ENCODE measurements around the gene ADAMTS18.
A peak's percentile ranks its signal among the peaks of the same experiment; 100 is the strongest.

The ADAMTS18 gene

GRCh38 chr16:77396461-77396860 is 38.4 kb downstream of the ADAMTS18 start:
- no peak for DNase-seq (ENCODE audit: low read depth)

DNA sequence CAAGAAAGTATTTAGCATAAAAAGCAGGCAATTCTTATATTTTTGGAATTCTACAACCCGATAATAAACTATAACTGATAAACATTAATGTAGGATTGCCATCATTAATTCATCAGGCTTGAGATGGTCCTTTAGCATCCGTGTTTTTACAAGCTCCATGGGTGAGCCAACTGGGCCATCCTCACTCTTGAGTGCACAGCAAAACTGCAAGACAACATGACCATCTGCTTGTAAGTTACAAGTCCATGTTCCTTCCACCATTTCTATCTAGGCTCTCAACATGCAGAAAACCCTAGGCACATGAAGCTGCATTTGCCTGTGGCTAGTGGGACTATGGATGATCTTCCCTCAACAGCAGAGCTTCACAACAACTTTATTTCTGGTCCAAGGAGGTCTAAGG is 40.1 kb downstream of the ADAMTS18 start:
- DNase-seq (ENCODE audit: low read depth): no peak

- no peak for DNase-seq (ENCODE audit: low read depth)
Observed at GRCh38 chr16:77393955-77394354, 40.9 kb downstream of the ADAMTS18 start.

DNA sequence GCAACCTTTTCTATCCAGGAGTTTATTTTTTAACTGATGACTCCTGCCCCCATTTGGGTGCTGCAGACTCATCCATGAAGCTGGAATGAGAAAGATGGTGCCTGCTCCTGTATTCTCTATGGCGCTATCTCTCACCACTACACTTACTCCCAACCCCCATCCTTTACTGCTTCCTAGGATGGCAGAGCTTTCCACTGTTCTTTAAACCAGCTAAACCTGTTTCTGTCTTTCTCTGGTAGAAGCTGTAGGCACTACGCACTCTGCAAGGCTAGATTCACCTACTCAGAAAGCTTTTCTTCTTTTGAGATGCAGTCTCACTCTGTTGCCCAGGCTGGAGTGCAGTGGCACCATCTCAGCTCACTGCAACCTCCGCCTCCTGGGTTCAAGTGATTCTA is 47.0 kb downstream of the ADAMTS18 start:
- no peak for DNase-seq (ENCODE audit: low read depth)

DNA sequence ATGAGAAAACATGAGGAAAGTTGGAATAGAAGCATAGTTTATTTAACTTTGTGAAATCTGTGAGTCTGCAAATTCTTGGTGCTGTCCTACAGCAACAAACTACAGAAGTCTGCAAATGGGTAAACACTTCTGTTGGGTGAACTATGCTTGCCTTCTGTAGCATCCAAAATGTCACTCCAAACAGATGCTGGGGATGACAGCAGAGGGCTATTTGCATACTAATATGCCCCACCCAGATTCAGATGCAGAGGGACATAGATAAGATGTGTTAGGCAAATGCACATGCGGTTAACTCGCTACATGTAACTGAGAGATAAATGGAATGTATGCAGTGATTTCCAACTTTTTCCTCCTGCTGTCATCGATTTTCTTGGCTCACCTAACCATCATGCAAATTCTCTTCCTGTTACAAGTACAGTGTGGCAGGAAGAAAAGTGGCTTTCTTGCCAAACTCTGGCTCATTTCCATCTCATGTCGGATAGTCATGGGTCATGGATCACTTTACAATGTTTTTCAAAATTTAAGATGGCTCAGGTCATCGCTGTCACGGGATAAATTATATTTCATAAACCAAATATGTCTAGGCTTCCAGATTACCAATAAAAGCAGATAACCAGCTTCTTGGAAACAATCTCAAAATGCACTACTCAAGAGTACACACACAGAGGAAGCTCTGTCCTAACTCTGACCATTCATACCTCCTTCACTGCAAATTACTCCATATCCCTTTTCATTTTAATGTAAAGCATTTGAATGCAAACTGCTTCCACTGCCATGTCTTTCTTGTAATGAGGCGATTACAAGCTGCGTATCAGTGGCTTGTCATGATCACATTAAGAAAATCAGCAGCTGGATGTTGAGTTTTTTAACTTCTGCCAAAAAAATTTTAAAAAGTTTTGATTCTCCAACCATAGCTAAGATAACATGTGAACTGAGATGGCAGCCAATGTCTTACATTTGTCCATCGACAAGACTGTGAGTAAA is 47.7 kb downstream of the ADAMTS18 start:
- DNase-seq (ENCODE audit: low read depth): no peak

DNA sequence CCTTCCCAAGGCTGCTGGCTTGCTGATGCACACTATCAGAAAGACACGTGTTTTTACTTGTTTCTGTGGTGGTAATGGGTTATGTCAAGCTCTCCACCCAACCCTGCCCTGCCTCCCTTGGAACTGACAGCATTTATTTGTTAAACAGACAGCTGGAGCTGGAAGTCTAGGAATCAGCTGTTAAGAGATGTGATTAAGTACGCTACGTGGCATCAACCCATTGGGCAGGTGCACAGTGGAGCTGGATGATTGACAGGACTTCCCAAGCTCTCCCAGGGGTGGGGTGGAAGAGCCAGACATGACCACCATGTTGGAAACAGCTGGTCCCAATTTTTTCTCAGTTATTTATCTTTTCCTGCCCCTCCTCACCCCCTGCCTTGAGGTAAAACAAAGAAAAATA is 49.4 kb downstream of the ADAMTS18 start:
- DNase-seq (ENCODE audit: low read depth): no peak

- DNase-seq (ENCODE audit: low read depth): no peak
Observed at GRCh38 chr16:77383606-77384187, 51.1 kb downstream of the ADAMTS18 start.

- DNase-seq (ENCODE audit: low read depth): no peak
Observed at GRCh38 chr16:77376358-77376757, 58.5 kb downstream of the ADAMTS18 start.

- no peak for DNase-seq (ENCODE audit: low read depth)
Observed at GRCh38 chr16:77375396-77375795, 59.4 kb downstream of the ADAMTS18 start.

GRCh38 chr16:77374384-77374783 is 60.5 kb downstream of the ADAMTS18 start:
- no peak for DNase-seq (ENCODE audit: low read depth)

GRCh38 chr16:77373726-77374125 is 61.1 kb downstream of the ADAMTS18 start:
- no peak for DNase-seq (ENCODE audit: low read depth)

GRCh38 chr16:77364770-77365169 is 70.1 kb downstream of the ADAMTS18 start:
- DNase-seq (ENCODE audit: low read depth): no peak

DNA sequence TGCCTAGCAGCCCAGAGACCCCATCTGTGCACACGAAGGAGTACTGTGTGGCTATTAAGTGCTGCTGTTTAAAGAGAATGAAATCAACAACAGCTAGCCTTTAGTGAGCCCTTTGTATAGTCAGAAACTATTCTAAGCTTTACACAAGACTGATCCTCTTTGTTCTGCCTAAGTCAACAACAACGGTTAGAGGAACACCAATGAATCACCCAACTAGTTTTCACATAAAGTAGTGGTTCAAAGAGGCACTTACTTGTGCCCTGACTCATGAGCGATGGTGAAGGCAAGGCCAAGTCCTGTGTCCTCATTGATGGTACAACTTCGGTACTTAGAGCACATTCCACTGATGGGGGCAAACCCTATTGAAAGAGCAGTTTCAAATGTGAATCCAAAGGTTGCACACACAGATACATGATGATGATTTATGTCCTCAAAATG is 75.8 kb downstream of the ADAMTS18 start:
- peak; percentile 44 for DNase-seq (ENCODE audit: low read depth)

- DNase-seq (ENCODE audit: low read depth): no peak
Observed at GRCh38 chr16:77353587-77354263, 81.1 kb downstream of the ADAMTS18 start.

- no peak for DNase-seq (ENCODE audit: low read depth)
Observed at GRCh38 chr16:77344341-77344740, 90.5 kb downstream of the ADAMTS18 start.

DNA sequence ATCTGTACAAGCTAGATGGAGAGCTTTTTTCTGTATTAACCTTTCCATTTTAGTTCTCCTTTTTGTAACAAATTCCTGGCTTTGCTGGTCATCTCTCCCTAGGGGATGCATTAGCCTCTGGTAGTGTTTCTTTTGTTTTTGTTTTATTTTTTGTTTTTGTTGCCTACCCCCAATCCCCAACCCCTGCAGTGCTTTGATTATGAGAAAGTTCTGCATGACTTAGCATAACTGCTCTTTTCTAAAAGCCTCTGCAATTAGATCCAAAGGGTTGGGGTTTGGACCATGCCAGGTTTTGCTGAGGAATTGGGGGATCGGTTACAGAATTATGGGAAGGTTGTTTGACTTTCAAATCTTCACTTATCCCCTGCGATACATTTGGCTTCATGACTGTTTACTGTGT is 98.2 kb downstream of the ADAMTS18 start:
- DNase-seq (ENCODE audit: low read depth): no peak

GRCh38 chr16:77335652-77336234 is 99.1 kb downstream of the ADAMTS18 start:
- DNase-seq (ENCODE audit: low read depth): no peak

DNA sequence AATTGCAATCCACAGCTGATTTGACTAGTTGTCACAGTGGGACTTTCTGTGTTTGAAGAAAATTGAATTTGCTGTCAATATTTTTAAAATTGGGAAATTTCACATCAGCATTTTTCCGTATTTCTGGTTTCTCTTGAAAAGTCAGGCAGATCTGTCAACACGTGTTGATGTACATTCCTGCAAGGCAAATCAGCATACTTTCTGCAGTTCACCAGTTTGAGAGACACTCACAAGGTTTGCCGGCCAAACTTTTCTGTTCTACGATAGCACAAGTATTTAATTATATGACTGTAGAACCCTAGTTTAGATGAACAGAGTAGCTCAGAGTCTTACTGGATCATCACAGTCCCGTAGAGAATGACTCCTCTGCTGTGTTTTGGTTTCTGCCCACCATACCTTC is 102.0 kb downstream of the ADAMTS18 start:
- DNase-seq (ENCODE audit: low read depth): no peak

- no peak for DNase-seq (ENCODE audit: low read depth)
Observed at GRCh38 chr16:77331802-77332586, 102.8 kb downstream of the ADAMTS18 start.

DNA sequence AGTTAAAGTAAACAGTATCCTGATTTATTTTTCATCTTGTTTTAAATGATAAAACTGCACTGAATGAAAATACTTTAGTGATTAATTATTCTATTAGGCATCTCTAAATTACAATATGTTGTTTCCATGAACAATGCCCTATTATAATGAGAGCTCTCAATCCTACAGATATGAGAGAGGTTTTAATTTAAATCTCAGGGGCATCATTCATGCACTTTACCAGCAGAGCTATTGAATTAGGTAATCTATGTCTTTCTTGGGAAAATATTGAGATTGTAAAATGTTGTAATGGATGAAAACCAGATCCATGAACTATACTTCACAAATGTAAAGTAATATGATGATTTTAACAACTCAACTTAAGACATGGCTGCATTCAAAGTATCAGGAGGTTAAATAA is 103.8 kb downstream of the ADAMTS18 start:
- no peak for DNase-seq (ENCODE audit: low read depth)

DNA sequence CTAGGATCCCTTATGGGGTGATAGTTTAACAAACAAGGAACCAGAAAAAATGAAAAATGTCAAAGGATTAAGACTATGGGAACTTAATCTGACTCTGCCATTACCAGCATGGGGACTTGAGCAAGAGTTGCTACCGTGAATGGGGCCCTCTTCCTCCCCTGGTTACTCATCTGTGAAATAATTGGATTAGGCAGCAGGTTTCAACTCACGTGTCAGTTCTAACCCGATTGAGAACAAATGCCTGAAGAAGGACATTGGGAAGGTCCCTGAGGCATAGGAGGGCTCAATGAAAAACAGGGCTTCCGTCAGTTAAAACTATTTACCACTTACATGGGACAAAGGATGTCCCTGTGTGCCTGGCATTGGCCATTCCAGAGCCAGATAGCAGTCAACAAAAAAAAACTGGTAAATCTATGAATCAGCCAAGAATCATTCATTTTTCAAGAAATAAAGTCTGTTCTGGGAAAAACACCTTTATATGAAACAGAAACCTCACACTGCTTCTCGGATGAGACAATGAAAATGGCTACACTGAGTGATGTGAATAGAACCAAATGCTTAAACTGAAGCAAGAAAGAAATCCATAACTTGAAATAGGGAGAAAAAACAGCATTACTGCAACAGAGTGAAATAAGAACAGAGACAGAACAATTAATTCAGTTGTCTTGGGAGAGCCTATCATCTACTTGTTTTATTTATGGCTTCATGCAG is 104.3 kb downstream of the ADAMTS18 start:
- DNase-seq (ENCODE audit: low read depth): no peak
